Gastroesophageal sphincter (tissue), 3 donors: Measurements from ENCODE around the gene TBRG4.

Experiments
- CTCF ChIP-seq, 4 experiments: fragments of 200-600 bp in 2 of 4; fragments of 450-650 bp in 2 of 4; sonication (generic) in 1 of 4; IDR thresholded peaks; one replicate each; pipeline ENCODE4 v1.5.1; 2017 to 2019; ENCODE audit warnings: antibody characterized with exemption in 4 of 4, mild to moderate bottlenecking in 2 of 4, moderate library complexity in 2 of 4
- EP300 ChIP-seq: sonication (generic); formaldehyde crosslinking; IDR thresholded peaks from one replicate; pipeline ENCODE4 v1.6.1; 2017; ENCODE audit warnings: antibody characterized with exemption, mild to moderate bottlenecking
- POLR2A ChIP-seq, 2 donors: fragments of 450-650 bp; IDR thresholded peaks; one replicate each; pipeline ENCODE4 v1.6.1; 2017; ENCODE audit warnings: antibody characterized with exemption in 2 of 2, mild to moderate bottlenecking in 2 of 2, moderate library complexity in 1 of 2

- TF ChIP-seq CTCF (IDR thresholded peaks at IDR 0.05) (no peak), EP300 (no peak), POLR2A (IDR thresholded peaks at IDR 0.05) (no peak)
These were observed 32.1 kb upstream of the TBRG4 start for GRCh38 chr7:45143616-45144015.
